Stimulated activated CD4-positive, alpha-beta T cell treated with anti-CD3 and anti-CD28 coated beads, Interleukin-12 subunit alpha, Interleukin-12 subunit beta, amount 100 ng/mL, for 48 hours (primary cell): Measurements from ENCODE around the gene CCDC177.

Experiments
- DNase-seq, 3 donors: peaks; one replicate each; pipeline ENCODE4 v3.0.0-alpha.2; 2020; ENCODE audit warnings: low read depth in 2 of 3, low spot score in 1 of 3

CCDC177 gene

DNA sequence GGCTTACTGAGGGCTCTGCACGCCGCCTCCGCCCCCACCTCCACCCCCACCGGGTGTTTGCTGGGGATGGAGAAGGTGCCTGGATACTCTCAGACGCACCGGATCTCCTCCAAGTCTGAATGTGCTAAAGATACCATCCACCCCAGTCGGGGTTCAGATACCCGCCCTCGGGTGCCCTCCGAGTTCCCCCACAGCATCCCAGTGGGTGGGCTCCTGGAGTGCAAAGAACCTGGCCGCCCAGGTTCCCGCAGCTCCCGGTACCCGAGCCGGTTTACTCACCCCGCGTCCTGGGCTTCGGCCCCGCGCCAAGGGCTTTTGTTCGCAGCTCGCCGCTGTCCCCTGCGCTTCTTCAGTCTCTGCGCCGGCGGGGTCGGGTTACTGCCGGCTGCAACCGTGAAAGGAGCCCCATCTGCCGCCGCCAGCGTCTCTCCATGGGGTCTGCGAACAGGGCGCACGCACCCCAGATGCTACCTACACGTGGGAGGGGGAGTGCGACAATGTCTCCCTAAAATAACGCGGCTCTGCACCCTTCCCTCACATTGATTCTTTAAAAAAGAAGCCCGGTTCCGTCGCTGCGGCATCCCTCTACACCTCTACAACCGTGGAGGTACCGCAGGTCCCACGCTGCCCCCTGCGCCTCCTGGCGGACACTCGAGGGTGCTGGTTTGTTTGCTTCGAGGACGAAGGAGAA is at the start of gene CCDC177:
Gene CCDC177 (minus strand): TSS at position 609 of the 691 bp plus-strand sequence. CDS start 1,249 bp downstream, outside the sequence.
- peak; percentile 56 to 70 (median 69) for DNase-seq

DNA sequence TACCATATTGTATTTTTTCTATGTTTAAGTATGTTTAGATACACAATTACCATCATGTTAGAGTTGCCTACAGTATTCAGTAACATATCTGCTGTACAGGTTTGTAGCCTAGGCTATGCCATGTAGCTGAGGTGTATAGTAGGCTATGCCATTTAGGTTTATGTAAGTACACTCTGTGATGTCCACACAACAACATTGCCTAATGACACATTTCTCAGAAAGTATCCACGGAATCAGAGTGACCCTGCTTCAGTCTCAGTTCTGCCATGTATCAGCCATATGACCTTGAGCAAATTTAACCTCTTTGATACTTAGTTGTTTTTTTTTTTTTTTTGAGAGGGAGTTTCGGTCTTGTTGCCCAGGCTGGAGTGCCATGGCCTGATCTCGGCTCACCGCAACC is 49.5 kb upstream of the CCDC177 start:
- DNase-seq = no peak

DNA sequence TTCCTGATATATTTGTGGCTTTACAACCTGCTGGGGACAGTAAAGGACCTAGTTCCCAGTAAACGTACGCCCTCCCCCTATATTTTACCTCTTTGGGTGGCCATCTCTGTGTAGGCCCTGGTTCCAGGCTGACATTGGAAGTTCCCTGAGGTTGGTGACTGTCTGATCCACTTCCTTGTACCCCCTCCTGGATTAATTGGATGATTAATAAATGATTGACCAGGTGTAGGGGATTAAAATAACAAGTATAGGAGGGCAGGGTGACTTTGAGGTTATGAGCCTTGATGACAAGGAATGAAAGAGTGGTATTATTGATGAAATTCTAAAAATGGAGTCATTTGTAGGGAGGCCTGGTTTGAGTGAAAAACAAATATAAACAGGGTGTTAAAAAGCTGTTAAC is 46.3 kb upstream of the CCDC177 start:
- no peak for DNase-seq

DNA sequence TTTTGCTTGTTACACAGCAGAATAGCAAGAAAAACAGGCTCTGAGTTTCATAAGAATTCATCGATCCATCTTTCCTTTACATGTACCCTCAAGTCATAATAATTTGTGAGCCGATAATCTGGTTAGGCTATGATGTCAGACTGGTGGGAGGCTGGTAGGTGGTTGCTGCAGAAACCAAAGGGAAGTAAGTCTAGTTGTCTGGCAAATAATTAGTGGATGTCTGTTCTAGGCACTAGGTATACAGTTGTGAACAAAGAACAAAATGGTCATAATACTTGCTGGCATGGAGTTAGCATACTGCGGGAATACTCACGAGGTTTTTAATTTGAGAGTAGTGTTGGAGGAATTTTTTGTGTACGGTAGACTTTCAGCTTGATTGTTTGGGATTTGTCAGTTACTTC is 45.5 kb upstream of the CCDC177 start:
- DNase-seq = no peak

DNA sequence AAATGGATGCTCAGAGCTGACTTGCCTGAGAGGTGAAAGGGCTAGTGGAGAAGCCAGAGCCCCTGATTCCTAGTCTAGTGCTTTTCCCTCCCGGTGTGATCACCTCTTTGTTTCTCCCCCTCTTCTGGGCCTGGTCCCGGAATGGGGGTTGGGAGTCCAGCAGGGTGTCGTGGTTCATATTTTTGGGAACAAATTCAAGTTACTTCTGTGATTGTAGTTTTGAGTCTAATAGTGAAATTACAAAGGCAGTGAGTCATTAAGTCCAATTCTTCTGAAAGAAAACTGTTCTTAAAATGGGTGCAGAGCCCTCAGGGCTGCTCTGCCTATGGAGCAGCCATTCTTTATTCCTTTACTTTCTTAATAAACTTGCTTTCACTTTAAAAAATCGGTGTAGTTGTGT is 44.3 kb upstream of the CCDC177 start:
- DNase-seq = no peak

DNA sequence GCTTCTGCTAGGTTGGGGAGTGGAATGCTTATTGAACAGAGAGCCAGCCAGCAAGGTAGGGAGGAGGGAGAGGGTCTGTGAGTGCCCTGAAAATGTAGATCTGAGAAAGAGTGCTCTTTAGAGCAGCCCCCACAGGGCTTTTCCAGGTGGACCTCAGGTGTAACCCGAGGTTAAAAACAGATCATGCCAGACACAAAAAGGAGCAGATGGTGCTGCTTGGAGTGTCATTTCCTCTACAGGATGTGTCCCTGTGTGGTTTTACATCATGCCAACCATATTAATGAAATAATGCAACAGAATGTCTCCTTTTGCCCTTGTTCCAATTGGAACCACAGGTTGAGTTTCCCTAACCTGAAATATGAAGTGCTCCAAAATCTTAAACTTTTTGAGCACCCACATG is 43.1 kb upstream of the CCDC177 start:
- no peak for DNase-seq

DNA sequence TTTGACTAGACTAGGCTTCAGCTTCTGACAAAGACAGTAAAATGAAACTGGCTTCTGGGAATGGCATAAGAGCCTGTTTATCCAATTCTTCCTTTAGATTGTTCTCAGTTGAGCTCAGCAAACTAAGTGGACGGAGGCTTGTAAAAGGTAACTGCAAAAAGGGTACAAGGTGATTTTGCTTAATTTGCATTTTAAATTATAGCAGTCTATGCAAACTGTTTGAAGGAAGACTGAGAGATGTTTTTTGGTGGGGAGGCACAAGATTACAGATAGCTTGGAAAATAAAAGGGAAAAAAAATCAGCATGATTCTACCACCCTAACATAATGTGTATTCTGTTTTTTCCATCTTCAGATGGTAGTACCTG is 41.7 kb upstream of the CCDC177 start:
- no peak for DNase-seq

DNA sequence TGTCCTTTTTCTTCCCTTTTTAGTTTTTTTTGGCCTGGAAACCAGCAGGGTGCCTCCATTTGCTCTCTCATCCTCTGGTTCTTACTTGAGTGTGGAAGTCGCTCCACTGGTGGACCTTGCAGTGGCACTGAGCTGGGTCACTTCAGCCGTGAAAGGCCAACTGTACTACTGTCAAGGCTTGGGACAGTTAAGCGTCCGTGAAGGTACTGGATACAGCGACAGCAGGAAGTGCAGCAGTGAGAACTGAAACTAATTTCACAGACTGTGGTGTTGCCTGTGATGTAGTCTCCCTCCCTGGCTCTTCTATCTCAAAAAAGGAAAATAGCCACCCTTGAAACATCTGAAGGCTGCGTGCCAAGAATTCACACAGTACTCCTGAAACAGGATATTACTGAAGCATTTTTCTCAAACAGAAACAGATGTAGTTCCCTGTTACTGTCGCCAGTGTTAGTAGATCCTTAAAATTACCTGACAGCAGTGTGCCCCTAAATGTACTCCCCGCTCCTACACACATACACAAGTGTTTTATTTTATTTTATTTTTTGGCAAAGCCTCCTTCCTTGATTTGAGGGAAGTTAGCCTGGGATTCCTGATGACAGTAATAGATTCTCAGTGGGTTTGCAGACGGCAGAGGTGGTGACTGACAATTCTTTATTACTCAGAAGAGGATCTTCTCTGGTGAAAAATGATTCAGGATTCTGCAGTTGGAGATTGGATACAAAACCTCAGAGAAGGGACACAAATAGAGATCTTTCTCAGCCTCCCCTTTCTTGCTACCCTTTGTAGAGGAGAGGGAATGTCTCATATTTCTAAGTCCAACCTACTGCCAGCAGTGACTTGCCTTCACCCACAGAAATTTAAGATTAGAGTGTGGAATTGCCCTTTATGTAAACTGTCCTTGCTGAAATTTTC is 41.1 kb upstream of the CCDC177 start:
- DNase-seq = no peak

DNA sequence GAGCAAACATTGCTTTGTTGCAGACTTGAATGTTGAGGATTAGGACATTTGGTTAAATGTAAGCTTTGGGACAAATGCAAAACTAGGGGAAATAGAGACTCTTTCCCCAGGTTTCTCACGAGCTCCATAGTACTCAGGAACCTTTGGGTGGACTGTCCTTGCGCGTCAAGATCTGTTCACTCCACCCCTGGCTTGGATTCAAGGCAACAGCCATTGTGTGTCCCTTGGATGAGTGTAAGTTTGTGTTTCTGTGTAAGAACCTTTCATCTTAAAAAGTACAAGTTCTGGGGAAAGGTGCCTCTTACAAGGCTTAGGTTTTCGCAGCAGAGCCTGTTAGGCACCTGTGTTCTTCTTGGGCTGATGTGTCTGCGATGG is 40.4 kb upstream of the CCDC177 start:
- no peak for DNase-seq

DNA sequence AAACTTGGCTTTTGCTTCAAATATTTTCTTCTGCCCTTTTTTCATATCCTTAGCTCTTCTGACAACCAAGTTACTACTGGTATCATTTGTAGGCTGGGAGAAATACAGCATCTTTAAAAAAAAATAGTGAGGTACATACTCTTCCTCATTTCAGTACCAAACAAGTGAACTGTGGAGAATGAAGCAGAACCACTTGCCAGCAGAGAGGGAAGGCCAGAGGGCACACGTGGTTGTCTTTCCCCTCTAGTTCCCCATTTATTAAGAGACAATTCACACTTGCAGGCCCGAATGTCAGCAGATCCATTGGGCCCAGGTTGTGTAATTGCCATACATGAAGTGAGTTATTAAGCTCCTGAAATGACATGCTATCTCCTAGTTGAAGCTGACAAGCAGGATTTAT is 39.9 kb upstream of the CCDC177 start:
- DNase-seq = no peak

DNA sequence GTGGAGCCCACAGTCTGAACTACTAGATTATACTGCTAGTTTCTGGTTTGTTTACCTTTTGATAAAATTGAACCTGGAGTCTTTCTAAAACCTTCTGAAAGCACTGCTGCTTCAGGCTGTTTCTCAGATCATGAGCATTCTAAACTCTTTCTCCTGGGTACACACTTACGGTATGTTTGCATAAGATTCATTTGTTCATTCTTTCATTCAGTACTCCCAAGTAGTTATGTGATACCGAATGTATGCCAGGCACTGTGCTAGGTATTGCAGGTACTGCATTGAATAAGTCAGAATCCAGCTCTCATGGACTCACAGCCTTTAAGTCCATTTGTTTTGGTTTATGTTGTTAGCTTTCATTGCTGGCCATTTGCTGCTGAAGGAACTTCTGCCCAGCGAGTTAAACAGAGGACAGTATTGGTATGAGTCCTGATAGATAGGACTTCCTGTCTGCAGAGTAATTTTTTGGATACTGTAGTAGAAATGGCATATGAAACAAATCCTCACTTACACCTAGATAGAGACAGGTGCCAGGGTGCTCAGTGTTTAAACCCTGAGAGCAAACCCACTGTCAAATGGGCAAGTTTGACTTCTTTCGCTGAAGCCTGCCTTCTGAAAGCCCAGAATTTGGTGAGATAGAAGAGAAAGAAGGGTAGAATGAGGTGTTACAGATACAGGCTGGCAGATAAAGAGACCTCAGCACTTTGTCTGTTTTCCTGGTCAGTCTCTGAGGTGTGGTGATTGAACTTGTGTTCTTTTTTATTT is 38.8 kb upstream of the CCDC177 start:
- DNase-seq = no peak

DNA sequence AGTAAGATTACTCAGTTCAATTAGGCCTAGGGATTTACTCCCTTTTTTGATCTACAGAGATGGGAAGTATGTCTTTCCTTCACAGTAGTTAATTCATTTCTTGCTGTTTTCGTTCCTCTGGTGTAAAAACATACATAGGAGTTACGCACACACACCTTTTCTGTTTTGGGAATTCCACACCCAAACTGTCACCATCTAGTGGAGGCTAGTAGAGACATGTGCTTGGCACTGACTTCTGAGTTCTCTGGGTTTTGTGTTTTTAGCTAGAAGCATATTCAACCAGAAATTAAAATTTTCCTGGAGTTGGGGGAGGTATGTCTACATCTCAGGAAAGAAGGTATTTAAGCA is 38.1 kb upstream of the CCDC177 start:
- no peak for DNase-seq

DNA sequence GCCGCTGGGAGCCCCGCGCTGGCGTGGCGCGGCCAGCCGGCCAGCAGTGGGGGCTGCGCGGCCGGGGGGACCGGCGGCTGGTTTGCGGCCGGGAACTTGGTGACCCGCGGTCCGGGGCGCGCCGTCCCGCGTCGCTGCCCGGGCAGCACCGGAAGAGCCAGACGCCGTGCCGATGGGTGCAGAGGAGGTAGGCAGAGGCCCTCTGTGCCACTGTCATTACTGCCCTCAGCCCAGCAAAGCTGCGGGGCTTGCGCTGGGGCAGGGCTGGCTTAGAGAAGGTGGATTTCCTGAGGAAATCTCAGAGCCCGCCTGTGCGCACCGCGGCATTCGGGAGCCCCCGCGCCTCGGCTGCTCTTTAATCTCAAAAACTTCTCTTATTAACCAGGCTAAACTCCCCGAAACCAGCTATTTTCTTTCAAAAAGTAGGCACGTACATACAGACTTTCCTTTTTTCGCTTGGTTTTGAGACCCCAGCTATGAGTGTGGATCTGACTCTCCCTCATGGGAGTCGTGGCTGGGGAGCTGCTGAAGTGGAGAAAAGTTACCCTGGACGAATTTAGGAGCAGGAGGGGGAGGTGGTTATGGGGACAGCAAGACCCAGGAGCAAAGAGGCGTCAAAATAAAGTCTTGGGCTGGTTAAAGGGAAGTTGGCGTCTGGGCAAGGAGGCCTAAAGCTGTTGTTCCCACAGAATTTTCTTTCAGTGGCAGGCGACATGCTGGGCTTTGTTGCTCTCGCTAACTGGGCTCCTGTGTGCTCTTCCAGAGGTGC is 37.5 kb upstream of the CCDC177 start:
- DNase-seq = peak in 1 of 3 donors; percentile 37

DNA sequence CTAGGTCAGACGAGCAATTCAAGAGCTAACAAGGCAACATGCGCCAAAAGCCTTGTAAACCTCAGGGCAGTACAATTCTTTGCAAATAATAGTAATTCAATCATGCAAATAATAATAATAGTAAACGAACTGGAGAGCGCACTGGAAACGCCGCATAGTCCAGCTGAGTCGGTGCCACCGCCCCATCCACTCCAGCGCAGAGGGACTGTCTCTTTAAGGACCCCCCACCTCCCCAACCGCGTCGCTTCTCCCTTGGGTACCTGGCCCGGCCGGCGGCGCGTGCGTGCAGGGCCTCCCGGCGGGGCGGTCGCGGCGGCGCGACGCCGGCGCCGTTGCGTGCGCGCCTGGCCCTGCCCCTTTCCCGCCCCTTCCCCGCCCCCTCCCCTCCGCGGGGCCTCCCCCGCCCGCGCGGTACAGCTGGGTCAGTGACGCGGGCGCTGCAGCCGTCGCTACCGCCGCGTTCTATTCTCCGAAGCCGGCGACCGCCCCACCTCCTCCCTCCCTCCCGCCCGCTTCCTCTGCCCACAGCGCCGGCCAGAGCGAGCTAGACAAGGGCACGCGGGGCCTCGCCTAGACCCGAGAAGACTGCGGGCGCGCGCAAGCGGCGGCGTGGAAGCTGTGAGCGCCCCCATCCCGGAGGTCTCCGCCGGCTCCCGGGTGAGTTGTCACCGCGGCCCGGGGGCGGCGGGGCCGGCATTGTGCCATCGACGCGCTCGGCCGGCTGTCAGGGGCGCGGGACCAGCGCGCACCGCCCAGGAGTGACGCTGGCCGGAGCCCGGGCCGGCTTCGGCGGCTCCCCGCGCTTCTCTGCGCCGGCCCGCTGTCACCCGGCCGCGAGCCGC is 36.7 kb upstream of the CCDC177 start, which contains the start of gene SUSD6:
Gene SUSD6 (plus strand): TSS at position 425 of the 842 bp plus-strand sequence. CDS start 46,997 bp downstream, outside the sequence.
- peak; percentile 78 to 87 (median 79) for DNase-seq

DNA sequence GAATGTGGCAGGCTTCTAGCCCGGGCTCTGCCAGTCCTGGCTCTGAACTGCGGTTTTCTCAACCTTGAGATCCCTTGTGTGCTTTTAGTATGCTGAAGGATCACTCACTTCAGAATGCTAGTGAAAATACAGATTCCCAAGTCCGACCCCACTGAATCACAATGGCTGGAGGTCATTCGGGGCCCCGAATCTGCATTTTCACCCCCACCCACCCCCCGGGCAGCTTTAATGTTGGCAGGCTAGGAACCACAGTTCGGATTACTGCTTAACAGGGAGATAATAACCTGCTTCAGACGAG is 36.2 kb upstream of the CCDC177 start:
- DNase-seq = no peak

DNA sequence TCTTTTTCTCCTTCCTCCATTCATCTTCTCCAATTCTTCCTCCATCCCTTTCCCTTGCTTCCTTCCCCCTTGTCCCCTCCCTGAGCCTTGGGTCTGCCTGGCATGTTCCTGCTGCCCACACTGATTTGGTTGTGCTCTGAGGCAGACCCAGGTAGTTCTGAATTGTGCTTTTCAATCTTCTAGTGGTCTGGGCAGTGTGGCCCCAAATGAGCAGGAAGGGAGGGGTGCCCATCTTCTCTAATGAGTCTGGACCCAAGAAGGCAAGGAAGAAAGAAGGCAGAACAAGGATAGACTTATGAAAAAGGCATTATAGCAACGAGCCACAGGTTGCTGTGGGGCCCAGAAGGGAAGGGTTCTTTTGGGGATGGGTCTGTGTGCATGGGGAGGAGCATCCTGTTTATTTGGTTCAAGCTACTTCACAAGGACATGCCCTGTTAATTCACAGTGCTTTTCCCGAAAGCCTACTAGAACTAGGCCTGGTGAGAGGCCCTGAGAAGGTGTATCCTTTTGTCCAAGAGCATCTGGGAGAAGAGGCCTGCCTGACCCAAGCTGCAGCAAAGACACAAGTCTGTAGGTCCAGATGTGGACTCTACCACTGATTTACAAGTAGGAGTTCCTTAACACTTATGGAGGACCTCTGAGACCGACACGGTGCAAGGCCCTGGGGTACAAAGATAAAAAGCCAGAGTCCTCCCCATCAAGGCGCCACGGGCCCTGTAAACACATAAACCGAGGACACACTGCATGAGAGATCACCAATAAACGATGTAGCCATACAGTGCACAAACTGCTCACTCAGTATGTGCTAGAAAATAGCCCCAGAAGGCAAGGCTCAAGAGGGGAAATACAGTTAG is 35.6 kb upstream of the CCDC177 start:
- DNase-seq = no peak

DNA sequence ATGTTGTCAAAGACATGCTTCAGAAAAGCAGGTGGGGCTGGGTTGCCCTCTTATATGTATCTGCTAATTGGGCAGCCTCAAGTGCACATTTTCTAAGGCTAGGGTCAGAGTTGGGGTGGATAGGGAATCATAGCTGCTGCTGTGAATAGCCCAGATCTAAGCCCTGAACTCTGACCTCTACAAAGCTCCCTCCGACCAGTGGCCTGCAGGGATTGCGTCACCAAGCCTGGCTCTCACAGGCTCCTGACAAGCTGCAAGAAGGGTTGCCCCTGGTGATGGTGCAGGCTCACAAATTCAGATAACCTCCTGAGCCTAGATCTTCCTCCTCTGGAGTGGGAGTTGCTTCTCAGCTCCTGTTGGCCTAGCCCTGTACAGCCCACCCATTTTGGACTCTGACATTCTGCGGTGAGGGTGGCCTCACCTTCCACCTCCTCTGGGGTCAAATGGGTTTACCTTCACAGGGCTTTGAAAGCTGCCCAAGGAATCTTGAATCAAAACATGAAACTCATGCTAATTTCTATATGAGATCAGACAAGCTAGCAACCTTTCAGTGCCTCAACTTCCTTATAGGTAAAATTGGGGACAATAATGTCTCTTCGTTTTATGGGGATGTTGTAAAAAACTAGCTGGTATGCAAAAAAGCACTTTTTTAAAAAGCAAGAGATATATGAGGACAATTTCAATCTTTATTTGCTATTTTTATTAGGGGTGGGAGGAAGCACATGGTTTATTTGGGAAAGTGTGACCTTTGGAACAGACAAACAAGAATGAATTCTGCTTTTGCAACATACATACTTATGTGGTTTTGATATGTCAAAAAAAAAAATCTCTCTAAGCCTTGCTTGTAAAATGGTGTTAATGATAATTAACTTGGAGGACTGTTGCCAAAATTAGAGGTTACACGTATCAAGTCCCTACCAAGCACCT is 31.9 kb upstream of the CCDC177 start:
- no peak for DNase-seq

DNA sequence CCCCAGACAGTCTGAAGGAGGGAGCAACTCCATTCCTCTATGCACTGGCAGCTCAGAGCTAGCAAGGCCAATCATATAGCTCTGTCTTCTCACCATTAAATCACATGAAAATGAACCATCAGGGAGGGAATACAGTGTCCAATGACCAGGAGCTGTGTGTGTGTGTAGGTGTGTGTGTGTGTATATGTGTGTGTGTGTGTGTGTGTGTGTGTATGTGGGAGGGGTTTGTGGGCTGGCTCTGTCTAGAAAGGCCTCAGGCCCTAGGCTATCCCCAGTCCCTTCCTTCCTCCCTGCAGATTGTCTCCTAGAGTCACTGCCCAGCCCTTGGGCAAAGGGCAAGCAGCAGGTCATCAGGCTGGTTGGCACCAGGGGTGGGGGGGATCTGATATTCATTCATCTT is 31.1 kb upstream of the CCDC177 start:
- no peak for DNase-seq
